Activated CD4-positive, alpha-beta T cell treated with anti-CD3 and anti-CD28 coated beads, Interleukin-2, amount 10 ng/mL, durations not matched to agents 24 days and 14 days (primary cell): ENCODE results near the gene BBS4. TPM values are rescaled to one million over a fixed set of nuclear protein-coding genes. Genes with fewer than 3 reads are reported as not detected.

Experiments used
- DNase-seq: peaks from one replicate; pipeline ENCODE4 v3.0.0; 2022
- H3K27ac Mint-ChIP-seq: one replicate; pipeline ENCODE4 v1.8.0; 2022; ENCODE audit warnings: mild to moderate bottlenecking, mixed read lengths
- H3K27me3 Mint-ChIP-seq: one replicate; pipeline ENCODE4 v1.8.0; 2022; ENCODE audit warnings: mixed read lengths
- H3K36me3 Mint-ChIP-seq: one replicate; pipeline ENCODE4 v1.8.0; 2022; ENCODE audit warnings: low read depth, mild to moderate bottlenecking, mixed read lengths
- H3K4me1 Mint-ChIP-seq: one replicate; pipeline ENCODE4 v1.8.0; 2021; ENCODE audit warnings: mixed read lengths
- H3K4me3 Mint-ChIP-seq: one replicate; pipeline ENCODE4 v1.8.0; 2022; ENCODE audit warnings: mild to moderate bottlenecking, moderate library complexity, mixed read lengths
- H3K9me3 Mint-ChIP-seq: one replicate; pipeline ENCODE4 v1.8.0; 2021; ENCODE audit warnings: mixed read lengths
- intact Hi-C: fragments of 100-400 bp; cut with micrococcal nuclease; formaldehyde crosslinking; loops from one replicate; pipeline ENCODE4 v1.15.1; 2023
- total RNA-seq: library from RNA; stranded (reverse); gene quantifications from 2 replicates; pipeline ENCODE4 v1.2.3, GENCODE V29; 2022

Gene BBS4
- total RNA-seq, 1 donor from 2014 or later: 8.3 TPM

DNA sequence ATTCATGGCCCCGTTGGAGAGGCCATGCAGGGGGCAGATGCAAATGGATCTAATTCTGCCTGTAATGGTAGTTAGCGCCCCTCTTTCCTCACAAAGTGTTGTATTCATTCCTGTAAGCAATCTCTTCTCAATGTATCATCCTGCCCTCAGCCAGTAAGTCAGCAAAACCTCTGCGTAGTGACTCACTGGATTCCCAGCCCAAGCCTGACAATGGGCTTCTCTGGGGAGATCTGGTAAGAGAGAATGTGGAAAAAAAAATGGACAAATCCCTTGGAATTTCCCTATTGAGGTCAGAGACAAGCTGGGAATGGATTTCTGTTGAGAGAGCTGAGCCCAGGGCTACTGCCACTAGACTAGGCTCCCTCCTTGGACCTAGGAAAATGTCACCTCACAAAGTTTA lies 72.2 kb downstream of the BBS4 start:
- DNase-seq: no peak
- intact Hi-C loops: no loop called here
- Mint-ChIP-seq H3K4me3 (no peak overlapping the region), H3K27ac (no peak overlapping the region), H3K4me1 (peaks cover 18% of the 10 kb centered on the region), H3K27me3 (no peaks in the 10 kb centered on the region), H3K36me3 (peaks cover 83% of the 10 kb centered on the region), H3K9me3 (no peaks in the 10 kb centered on the region)

DNA sequence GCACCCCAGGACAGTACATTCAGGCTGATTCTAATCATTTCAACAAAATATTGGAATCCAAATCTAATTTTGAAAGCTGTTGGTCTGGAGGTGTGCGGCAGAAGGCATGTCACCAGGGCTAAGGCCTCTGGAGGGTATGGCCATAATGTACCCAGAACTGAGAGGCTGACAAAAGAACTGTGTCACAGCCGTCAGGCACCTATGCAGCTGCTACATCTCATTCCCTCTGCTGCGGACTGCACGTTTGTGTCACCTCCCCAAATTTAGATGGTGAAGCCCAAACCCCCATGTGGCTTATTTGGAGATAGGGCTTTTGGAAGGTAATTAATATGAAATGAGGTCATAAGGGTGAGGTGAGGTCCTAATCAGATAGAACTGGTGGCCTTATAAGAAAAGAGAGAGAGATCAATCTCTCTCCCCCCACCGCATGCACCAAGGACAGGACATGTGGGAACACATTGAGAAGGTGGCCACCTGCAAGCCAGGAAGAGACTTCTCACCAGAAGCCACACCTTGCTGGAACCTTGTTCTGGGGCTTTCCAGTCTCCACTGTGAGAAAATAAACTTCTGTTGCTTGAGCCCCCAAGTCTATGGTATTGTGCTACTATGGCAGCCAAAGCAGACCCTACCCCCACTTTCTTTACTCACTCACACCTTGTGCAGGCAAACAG lies 74.7 kb downstream of the BBS4 start:
- Mint-ChIP-seq H3K4me1 (peaks cover 26% of the 10 kb centered on the region), H3K27me3 (no peaks in the 10 kb centered on the region), H3K27ac (no peak overlapping the region), H3K36me3 (peaks cover 74% of the 10 kb centered on the region), H3K9me3 (no peaks in the 10 kb centered on the region), H3K4me3 (no peak overlapping the region)
- DNase-seq: no peak
- intact Hi-C loops: no loop called here

DNA sequence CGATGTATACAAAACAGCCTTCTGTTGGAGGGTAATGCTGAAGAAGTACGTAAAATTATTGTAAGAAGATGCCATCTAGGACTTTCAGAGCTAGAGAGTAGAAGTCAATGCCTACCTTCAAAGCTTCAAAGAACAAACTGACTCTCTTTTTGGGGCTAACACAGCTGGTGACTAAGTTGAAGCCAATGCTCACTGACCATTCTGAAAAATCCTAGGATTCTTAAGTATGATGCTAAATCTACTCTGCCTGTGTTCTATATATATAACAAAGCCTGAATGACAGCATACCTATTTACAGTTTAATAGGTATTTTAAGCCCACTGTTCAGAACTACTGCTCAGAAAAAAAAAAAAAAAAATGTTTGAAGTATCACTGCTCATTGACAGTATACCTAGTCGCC lies 78.6 kb downstream of the BBS4 start:
- intact Hi-C loops: no loop called here
- Mint-ChIP-seq H3K27ac (peak overlapping the region; percentile 47), H3K27me3 (no peaks in the 10 kb centered on the region), H3K4me3 (no peak overlapping the region), H3K4me1 (peaks cover 19% of the 10 kb centered on the region), H3K9me3 (peaks cover 7% of the 10 kb centered on the region), H3K36me3 (peaks cover 75% of the 10 kb centered on the region)
- DNase-seq: no peak

DNA sequence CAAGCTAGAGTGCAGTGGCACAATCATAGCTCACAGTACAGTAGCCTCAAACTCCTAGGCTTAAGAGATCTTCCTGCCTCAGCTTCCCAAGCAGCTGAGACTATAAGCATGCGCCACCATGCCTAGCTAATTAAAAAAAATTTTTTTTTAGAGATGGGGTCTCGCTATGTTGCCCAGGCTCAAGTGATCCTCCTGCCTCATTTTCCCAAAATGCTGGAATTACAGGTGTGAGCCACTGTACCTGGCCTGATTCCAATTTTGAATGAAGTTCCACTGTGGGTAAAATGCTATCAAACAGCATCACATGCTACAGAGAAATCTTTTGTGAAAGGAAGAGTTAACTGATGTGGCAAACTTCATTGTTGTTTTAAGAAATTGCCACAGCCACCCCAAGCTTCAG lies 80.0 kb downstream of the BBS4 start:
- Mint-ChIP-seq H3K4me3 (no peak overlapping the region), H3K27ac (no peak overlapping the region), H3K9me3 (peaks cover 7% of the 10 kb centered on the region), H3K27me3 (no peaks in the 10 kb centered on the region), H3K4me1 (peaks cover 19% of the 10 kb centered on the region), H3K36me3 (peaks cover 77% of the 10 kb centered on the region)
- intact Hi-C loops: no loop called here
- no peak for DNase-seq

DNA sequence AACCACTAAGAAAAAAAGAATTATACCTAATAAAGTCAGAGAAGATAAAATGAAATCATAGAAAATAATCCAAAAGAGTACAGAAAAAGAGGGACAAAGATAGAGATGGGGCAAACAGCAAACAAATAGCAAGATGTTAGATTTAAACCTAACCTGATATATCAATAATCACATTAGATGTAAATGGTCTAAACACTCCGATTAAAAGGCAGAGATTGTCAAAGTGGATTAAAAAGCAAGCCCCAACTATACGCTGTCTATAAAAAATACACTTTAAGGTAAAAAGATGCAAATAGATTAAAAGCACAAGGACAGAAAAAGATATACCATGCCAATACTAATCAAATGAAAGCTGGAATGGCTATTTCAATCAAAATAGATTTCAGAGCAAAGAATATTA lies 80.8 kb downstream of the BBS4 start:
- no peak for DNase-seq
- H3K27me3 Mint-ChIP-seq: no peaks in the 10 kb centered on the region
- H3K27ac Mint-ChIP-seq: no peak overlapping the region
- H3K4me3 Mint-ChIP-seq: no peak overlapping the region
- peaks cover 7% of the 10 kb centered on the region for H3K9me3 Mint-ChIP-seq
- H3K4me1 Mint-ChIP-seq: peaks cover 21% of the 10 kb centered on the region
- intact Hi-C loops: no loop called here
- H3K36me3 Mint-ChIP-seq: peaks cover 77% of the 10 kb centered on the region

DNA sequence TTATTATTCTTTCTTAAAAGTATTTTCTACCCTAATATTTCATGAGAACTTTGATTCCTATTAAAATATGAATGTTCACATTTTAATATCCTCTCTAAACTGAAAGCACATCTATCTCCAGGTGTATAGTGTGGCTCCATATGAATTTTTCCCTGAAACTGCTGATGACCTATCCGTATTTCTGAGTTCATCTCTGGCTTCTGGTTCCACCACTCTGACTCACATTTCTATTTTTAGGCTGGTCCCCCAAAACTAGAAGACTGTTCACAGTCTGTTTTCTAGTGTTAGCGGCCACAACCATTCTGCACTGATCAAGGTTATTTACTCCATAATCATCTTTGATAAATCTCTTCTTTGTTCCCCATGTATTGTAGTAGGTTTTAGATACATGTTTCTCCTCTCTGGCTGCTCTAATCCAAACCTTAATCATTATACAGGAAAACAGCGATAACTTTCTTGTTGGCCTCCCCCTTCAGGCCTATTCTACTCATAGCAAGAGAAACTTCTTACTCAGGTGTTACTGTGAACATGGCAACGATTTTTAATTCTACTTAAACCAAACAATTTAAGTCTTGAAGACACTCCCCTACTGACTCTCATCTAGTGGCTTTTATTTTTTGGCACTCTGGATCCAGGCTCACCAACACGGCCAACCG lies 84.8 kb downstream of the BBS4 start:
- Mint-ChIP-seq H3K27me3 (no peaks in the 10 kb centered on the region), H3K9me3 (peaks cover 7% of the 10 kb centered on the region), H3K4me3 (no peak overlapping the region), H3K4me1 (peaks cover 22% of the 10 kb centered on the region), H3K27ac (peak overlapping the region; percentile 69), H3K36me3 (peaks cover 76% of the 10 kb centered on the region)
- no peak for DNase-seq
- intact Hi-C loops: no loop called here

DNA sequence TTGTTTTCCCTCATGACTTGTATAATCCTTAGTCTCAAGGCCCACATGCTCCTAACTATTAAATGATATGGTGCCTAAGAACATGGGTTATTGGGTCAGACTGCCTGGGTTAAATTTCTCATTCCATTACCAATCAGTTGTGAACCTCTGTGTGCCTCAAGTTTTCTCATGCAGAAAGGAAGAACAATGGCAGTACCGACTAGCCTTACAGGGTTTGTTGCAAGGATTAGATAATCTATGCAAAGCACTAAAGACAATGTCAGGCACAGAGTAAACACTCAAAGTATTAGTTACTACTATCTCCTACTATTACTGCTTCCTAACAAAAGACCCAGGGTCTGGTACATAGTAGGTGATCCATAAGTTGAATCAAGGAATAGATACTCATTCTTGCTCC lies 85.3 kb downstream of the BBS4 start:
- peaks cover 7% of the 10 kb centered on the region for H3K9me3 Mint-ChIP-seq
- no peak for DNase-seq
- intact Hi-C loops: no loop called here
- H3K36me3 Mint-ChIP-seq: peaks cover 76% of the 10 kb centered on the region
- H3K27me3 Mint-ChIP-seq: no peaks in the 10 kb centered on the region
- no peak overlapping the region for H3K4me3 Mint-ChIP-seq
- H3K4me1 Mint-ChIP-seq: peaks cover 25% of the 10 kb centered on the region
- peak overlapping the region; percentile 69 for H3K27ac Mint-ChIP-seq

DNA sequence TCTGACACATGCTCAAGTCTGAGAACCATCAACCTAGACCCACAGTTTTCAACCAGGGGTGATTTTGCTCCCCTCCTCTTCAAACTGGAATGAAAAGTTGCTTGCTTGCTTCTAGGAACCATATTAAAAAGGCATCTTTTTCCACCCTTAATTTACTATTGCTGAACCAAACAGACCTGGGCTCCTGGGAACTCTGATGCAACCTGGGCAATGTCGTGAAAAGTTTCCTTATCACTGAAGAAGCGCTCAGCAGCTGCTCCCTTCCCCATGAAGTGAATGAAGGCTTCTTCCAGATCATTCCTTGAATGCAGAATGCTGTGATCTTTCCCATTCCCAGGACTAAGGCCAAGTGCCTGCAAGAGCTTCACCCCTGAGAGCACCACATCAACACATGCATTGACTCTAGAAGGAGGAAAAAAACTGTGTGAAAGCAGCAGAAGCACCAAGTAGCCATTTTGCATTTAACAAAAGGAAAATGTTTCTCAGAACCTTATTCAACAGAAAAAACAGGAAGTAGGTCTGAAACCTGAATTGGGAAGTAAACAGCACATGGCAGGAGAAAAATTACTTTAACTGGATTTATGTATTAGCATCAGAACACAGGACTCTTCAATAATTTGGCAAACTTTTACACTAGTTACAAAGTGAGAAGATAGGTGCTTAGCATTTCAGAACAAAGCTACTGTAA lies 88.8 kb downstream of the BBS4 start:
- Mint-ChIP-seq H3K27ac (peak overlapping the region; percentile 46), H3K27me3 (no peaks in the 10 kb centered on the region), H3K4me3 (no peak overlapping the region), H3K36me3 (peaks cover 69% of the 10 kb centered on the region), H3K9me3 (no peaks in the 10 kb centered on the region), H3K4me1 (peaks cover 38% of the 10 kb centered on the region)
- intact Hi-C loops: no loop called here
- no peak for DNase-seq

DNA sequence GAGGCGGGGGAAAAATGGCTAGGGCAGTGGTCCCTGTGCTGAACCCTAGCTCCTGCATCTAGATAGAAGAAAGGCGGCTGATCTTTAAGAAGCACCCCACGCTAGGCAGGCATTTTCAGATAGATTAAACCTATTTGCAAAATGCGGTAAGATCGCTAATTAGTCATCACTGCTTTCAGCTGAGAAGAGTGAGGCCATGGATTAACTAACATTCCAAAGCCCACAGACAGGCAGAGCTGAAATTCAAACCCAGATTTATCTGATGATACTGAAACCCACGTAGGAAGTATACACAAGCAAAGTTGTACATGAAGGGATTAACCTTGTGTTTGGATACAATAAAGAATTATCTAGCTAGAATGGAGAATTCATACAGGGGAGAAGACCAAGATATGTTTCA lies 92.8 kb downstream of the BBS4 start:
- Mint-ChIP-seq H3K27ac (no peak overlapping the region), H3K4me1 (peaks cover 51% of the 10 kb centered on the region), H3K36me3 (peaks cover 65% of the 10 kb centered on the region)

DNA sequence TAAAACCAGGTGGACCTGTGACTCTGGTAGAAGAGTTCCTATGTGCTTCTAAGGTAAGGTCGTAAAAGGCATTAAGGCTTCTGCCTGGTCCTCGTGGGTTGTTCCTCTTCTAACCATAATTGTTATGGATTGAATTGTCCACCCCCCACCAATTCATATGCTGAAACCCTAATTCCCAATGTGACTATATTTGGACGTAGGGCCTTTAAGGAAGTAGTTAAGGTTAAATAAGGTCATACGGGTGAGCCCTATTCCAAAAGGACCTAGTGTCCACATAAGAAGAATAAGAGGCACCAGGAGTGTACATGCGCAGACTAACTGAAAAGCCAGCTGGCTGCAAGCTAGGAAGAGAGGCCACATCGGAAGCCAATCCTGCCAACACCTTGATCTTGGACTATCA lies 95.6 kb downstream of the BBS4 start:
- intact Hi-C loops: loop anchor here (2.0 to 10.0 kb wide), 7 partner anchors 39 to 664 kb away; partner anchors contain the start of genes ARIH1, BBS4, HIGD2B and MYO9A
- no peak for DNase-seq
- peak overlapping the region; percentile 91 for H3K4me3 Mint-ChIP-seq
- peak overlapping the region; percentile 38 for H3K27ac Mint-ChIP-seq
- peaks cover 49% of the 10 kb centered on the region for H3K36me3 Mint-ChIP-seq
- H3K27me3 Mint-ChIP-seq: no peaks in the 10 kb centered on the region
- H3K9me3 Mint-ChIP-seq: no peaks in the 10 kb centered on the region
- peaks cover 56% of the 10 kb centered on the region for H3K4me1 Mint-ChIP-seq

More for the DNA sequence above, 92.8 kb downstream of the BBS4 start:
- Mint-ChIP-seq H3K27me3 (no peaks in the 10 kb centered on the region), H3K9me3 (no peaks in the 10 kb centered on the region), H3K4me3 (no peak overlapping the region)
- DNase-seq: no peak
- intact Hi-C loops: no loop called here

DNA sequence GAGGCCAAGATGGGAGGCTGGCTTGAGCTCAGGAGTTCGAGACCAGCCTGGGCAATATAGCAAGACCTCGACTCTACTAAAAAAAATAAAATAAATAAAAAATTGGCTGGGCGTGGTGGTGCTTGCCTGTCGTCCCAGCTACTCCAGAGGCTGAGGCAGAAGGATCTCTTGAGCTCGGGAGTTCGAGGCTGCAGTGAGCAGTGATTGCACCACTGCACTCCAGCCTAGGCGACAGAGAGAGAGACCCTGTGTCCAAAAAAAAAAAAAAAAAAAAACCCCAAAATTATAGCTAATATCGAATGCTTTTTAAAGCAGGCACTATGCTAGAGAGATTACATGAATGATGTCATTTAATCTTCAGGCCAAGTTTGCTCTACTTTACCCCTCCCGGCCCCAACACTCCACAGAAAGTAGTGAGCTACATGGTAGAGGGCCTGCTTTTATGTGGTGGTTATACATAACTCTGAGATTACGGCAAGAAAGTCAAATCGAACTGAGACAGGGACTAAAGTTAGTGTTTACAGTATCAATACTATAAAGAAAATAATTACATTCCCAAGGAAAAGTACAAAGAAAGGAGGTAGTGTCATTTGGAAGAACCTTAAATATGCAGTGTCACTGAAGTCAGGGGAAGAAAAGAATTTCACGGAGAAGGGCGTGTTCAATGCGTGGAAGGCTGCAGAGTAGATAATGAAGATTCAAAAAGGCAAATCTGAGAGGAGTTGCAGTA lies 96.4 kb downstream of the BBS4 start:
- intact Hi-C loops: loop anchor here (2.0 to 10.0 kb wide), 7 partner anchors 40 to 665 kb away; partner anchors contain the start of genes ARIH1, BBS4, HIGD2B and MYO9A
- Mint-ChIP-seq H3K4me3 (peak overlapping the region; percentile 91), H3K27me3 (no peaks in the 10 kb centered on the region), H3K36me3 (peaks cover 43% of the 10 kb centered on the region), H3K9me3 (no peaks in the 10 kb centered on the region), H3K4me1 (peaks cover 61% of the 10 kb centered on the region), H3K27ac (peak overlapping the region; percentile 98)
- no peak for DNase-seq

DNA sequence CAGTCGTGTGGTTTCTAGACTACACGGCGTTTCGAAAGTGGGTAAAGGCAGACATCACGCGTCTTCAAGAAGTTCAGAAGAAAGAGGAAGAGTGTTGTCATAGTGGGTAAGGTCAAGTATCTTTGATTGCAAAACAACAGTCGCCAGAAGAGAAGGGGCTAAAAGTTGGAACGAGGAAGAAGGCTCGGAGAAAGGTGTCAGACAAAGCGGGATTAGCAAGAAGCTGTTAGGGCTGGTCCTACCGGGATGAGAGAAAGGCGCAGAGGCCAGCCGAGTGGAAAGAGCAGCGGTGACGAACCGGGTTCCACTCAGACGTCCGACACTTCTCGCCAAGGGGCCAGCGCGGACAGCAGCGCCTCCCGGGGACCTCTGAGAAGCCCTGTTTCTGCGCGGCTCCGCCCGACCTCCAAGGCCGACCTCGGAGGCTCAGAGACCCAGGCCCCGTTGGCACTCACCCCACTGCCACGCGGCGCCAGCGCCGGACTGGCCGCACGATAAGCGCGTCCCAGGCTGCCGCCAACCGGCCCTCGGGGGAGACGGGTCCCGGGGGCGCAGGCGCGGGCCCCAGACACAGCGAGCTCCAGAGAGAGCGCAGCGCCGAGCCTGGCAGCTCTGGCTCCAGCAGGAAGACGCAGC lies 97.1 kb downstream of the BBS4 start:
- Mint-ChIP-seq H3K27ac (peak overlapping the region; percentile 98), H3K36me3 (peaks cover 38% of the 10 kb centered on the region)

More for the DNA sequence above, 97.1 kb downstream of the BBS4 start:
- intact Hi-C loops: loop anchor here (2.0 to 10.0 kb wide), 7 partner anchors 41 to 666 kb away; partner anchors contain the start of genes ARIH1, BBS4, HIGD2B and MYO9A
- peak; percentile 83 for DNase-seq
- peaks cover 66% of the 10 kb centered on the region for H3K4me1 Mint-ChIP-seq
- no peaks in the 10 kb centered on the region for H3K9me3 Mint-ChIP-seq
- peak overlapping the region; percentile 91 for H3K4me3 Mint-ChIP-seq
- no peaks in the 10 kb centered on the region for H3K27me3 Mint-ChIP-seq
